GM23338 (cell line): ENCODE measurements around the gene HOXB4.

Experiments used
- CREB1 ChIP-seq: fragments of 250-450 bp; sonication (Bioruptor Pico); IDR thresholded peaks from 2 replicates; pipeline ENCODE4 v1.5.0; 2020; ENCODE audit warnings: low read depth, mild to moderate bottlenecking, moderate library complexity
- EZH2 ChIP-seq: fragments of 200-600 bp; sonication (generic); IDR thresholded peaks from one replicate; pipeline ENCODE4 v1.8.0; 2017; ENCODE audit warnings: antibody characterized with exemption, mild to moderate bottlenecking, low read depth; ENCODE audit not compliant: unreplicated experiment
- EZH2phosphoT487 ChIP-seq: fragments of 200-600 bp; sonication (generic); IDR thresholded peaks from one replicate; pipeline ENCODE4 v1.8.1; 2018; ENCODE audit warnings: antibody characterized with exemption; ENCODE audit not compliant: unreplicated experiment
- JUNB ChIP-seq: IDR thresholded peaks from one replicate; pipeline ENCODE4 v1.6.1; 2016; ENCODE audit warnings: antibody characterized with exemption; ENCODE audit not compliant: unreplicated experiment
- NANOG ChIP-seq: IDR thresholded peaks from 2 replicates; pipeline ENCODE4 v1.6.1; 2016; ENCODE audit warnings: antibody characterized with exemption, borderline replicate concordance
- POLR2AphosphoS5 ChIP-seq: IDR thresholded peaks from 2 replicates; pipeline ENCODE4 v1.6.1; 2016; ENCODE audit warnings: antibody characterized with exemption, low read depth
- STAT1 ChIP-seq: IDR thresholded peaks from one replicate; pipeline ENCODE4 v1.6.1; 2016; ENCODE audit warnings: antibody characterized with exemption; ENCODE audit not compliant: unreplicated experiment
- ZNF114 ChIP-seq: fragments of 250-450 bp; sonication (Bioruptor Pico); IDR thresholded peaks from 2 replicates; pipeline ENCODE4 v1.5.0; 2020; ENCODE audit warnings: mild to moderate bottlenecking, moderate library complexity
- TF ChIP-seq, protein P1 (sequence below): IDR thresholded peaks from one replicate; pipeline ENCODE4 v1.6.1; 2018; ENCODE audit warnings: antibody characterized with exemption; ENCODE audit not compliant: unreplicated experiment
- TF ChIP-seq, protein P2 (sequence below), 2 experiments: fragments of 200-600 bp in 1 of 2; sonication (generic) in 1 of 2; conservative IDR thresholded peaks; 2 replicates each; pipeline versions ENCODE4 v1.5.1 to v1.6.1; 2016 to 2017; ENCODE audit warnings: antibody characterized with exemption in 2 of 2, low read depth in 2 of 2, mild to moderate bottlenecking in 2 of 2, moderate library complexity in 1 of 2
- TF ChIP-seq, protein P3 (sequence below): IDR thresholded peaks from 2 replicates; pipeline ENCODE4 v1.6.1; 2016; ENCODE audit warnings: antibody characterized with exemption

DNA sequence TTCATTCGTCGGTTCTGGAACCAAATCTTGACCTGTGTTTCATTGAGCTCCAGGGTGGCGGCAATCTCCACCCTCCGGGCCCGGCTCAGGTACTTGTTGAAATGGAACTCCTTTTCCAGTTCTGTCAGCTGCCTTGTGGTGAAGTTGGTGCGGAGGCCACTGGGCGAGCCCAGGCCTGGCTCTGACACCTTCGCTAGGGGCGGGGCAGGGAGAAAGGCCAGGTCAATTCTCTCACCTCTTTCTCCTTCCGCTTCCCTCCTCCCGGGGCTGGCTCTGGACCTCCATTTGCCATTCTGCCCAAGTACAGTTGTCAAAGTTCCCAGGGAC lies 48.5 kb downstream of the HOXB4 start:
- TF ChIP-seq, protein P1, sequence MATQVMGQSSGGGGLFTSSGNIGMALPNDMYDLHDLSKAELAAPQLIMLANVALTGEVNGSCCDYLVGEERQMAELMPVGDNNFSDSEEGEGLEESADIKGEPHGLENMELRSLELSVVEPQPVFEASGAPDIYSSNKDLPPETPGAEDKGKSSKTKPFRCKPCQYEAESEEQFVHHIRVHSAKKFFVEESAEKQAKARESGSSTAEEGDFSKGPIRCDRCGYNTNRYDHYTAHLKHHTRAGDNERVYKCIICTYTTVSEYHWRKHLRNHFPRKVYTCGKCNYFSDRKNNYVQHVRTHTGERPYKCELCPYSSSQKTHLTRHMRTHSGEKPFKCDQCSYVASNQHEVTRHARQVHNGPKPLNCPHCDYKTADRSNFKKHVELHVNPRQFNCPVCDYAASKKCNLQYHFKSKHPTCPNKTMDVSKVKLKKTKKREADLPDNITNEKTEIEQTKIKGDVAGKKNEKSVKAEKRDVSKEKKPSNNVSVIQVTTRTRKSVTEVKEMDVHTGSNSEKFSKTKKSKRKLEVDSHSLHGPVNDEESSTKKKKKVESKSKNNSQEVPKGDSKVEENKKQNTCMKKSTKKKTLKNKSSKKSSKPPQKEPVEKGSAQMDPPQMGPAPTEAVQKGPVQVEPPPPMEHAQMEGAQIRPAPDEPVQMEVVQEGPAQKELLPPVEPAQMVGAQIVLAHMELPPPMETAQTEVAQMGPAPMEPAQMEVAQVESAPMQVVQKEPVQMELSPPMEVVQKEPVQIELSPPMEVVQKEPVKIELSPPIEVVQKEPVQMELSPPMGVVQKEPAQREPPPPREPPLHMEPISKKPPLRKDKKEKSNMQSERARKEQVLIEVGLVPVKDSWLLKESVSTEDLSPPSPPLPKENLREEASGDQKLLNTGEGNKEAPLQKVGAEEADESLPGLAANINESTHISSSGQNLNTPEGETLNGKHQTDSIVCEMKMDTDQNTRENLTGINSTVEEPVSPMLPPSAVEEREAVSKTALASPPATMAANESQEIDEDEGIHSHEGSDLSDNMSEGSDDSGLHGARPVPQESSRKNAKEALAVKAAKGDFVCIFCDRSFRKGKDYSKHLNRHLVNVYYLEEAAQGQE = no peak
- TF ChIP-seq, protein P2, sequence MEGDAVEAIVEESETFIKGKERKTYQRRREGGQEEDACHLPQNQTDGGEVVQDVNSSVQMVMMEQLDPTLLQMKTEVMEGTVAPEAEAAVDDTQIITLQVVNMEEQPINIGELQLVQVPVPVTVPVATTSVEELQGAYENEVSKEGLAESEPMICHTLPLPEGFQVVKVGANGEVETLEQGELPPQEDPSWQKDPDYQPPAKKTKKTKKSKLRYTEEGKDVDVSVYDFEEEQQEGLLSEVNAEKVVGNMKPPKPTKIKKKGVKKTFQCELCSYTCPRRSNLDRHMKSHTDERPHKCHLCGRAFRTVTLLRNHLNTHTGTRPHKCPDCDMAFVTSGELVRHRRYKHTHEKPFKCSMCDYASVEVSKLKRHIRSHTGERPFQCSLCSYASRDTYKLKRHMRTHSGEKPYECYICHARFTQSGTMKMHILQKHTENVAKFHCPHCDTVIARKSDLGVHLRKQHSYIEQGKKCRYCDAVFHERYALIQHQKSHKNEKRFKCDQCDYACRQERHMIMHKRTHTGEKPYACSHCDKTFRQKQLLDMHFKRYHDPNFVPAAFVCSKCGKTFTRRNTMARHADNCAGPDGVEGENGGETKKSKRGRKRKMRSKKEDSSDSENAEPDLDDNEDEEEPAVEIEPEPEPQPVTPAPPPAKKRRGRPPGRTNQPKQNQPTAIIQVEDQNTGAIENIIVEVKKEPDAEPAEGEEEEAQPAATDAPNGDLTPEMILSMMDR (conservative IDR thresholded peaks at IDR 0.05; ENCODE audit: low read depth in 2 of 2) = no peak
- TF ChIP-seq EZH2 (no peak), STAT1 (no peak), POLR2AphosphoS5 (no peak), EZH2phosphoT487 (no peak), CREB1 (no peak), JUNB (no peak), NANOG (no peak), ZNF114 (CRISPR knock-in tag) (no peak)
- TF ChIP-seq, protein P3, sequence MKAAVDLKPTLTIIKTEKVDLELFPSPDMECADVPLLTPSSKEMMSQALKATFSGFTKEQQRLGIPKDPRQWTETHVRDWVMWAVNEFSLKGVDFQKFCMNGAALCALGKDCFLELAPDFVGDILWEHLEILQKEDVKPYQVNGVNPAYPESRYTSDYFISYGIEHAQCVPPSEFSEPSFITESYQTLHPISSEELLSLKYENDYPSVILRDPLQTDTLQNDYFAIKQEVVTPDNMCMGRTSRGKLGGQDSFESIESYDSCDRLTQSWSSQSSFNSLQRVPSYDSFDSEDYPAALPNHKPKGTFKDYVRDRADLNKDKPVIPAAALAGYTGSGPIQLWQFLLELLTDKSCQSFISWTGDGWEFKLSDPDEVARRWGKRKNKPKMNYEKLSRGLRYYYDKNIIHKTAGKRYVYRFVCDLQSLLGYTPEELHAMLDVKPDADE = no peak
